GM18907 (cell line): ENCODE results near the gene C1orf21.

Experiments
- ATAC-seq: cut with Tn5 transposase; IDR thresholded peaks from one replicate; pipeline ENCODE4 v1.9.1; 2021; ENCODE audit warnings: mild to moderate bottlenecking, moderate library complexity; ENCODE audit not compliant: unreplicated experiment

C1orf21 gene

DNA sequence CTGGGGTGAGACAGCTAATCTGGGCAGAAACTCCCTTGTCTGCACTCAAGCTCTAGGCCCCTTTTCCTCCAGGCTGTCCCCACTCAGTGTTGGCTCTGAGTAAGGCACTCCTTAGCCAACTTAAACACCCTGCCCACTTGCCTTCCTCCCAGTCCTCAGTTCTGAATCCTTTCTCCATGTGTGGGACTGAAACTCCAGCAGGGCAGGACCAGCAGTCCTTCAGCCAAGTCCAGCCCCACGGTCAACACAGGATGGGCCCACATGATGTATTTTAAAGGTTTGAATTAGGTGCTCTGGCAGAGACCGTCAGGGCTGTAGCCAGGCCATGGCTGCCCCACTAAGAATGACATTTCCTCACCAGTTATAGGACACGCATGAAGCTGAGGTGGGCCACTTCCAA lies 260.0 kb downstream of the C1orf21 start:
- no peak for ATAC-seq

DNA sequence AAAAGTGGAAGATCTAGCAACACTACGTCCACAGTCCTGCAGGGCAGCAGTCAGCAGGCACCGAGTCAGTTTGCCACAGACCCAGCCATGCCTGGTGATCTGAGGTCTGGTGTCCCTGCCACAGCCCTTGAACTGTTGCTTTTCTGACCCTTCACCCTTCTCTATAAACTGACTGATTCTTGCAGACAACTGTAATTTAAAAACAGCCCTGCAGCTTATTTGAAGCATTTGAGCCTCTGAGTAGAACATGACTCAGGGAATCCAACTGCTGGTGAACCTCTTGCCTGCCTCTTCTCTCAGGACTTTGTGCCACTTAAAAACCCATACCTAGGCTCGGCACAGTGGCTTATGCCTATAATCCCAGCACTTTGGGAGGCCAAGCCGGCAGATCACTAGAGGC lies 260.6 kb downstream of the C1orf21 start:
- ATAC-seq = no peak

DNA sequence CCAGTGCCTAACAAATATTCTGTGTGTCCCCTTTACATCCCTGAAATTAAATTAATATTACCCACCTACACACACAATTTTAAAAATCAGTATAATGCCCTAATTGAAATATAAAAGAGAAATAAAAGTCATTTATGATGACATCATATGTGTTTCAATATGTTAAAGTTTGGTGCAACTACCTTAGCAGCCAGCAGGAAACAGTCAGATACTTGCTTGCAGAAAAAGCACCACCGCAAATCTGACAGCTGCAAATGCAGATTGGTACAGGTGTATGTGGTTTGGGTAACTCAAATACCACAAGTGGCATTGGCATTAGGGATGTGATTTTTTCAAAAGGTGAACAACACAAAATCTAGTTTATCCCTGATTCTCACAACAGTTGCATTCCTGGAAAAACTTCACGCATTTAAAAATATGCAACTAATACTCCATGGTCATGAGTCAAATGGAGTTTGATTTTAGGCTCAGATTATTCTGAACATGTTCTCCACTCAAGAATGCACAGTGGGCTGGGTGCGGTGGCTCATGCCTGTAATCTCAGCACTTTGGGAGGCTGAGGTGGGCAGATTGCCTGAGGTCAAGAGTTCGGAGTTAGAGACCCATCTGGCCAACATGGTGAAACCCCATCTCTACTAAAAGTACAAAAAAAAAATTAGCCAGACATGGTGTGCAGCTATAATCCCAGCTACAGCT lies 261.5 kb downstream of the C1orf21 start:
- no peak for ATAC-seq

DNA sequence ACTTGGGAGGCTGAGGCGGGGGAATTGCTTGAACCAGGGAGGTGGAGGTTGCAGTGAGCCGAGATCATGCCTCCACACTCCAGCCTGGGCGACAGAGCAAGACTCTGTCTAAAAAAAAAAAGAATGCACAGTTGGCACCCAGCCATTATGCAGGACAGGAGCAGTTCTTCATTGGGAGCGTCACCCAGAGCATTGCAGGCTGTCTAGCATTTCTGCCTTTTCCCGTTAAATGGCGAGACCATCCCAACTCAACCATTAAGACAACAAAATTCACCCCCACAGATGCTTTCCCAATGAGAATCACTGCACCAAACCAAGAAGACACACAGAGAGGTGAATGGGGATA lies 262.0 kb downstream of the C1orf21 start:
- ATAC-seq = no peak

DNA sequence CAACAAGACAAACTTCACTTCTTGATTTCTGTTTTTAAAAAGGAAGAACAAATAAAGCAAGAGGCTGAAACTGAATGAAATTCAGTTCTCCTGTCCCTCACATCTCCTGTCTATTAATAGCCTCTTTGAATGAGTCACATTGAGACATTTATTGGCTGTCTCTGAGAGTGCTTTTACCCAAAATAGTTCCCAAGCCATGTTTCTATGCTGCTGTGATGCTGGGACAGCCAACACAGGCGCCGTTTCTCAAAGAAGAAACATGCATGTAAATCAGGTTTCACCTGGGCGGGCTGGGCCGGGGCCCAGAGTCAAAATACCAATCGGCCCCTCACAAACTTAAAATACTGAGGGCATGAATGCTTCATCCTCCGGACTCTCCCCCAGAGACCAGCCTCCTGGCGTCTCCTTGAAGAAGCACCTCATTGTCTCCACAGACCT lies 262.6 kb downstream of the C1orf21 start:
- ATAC-seq = no peak

DNA sequence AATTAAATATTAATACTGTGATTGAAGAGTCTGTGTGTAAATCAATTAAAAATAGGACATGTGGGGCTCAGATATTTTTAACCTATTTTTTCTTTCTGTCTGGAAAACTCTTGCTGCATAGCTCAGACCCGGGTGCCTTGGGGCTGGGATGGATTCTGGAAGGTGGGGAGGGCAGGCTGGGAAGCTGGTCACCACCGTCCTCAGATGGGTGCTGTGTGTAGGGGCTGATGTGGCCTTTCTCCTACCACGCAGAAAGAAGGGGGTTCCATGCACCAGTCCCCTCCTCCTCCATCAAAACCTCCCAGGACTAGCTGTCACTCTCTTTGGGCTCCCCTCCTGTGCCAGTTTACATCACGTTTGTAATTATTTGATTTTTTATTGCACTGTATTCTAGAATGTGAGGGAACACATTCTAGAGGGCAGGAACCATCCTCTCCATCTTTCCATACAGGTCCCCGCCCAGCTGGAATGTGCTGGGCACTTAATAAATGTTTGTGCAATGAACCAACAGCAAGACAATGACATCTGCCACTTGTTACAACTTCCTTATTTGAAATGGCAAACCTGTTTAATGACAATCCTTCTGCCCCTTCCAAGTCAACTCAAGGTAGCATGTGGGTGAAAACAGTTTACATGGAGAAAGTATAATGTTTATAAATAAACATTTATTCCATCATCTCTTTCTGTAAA lies 263.5 kb downstream of the C1orf21 start:
- ATAC-seq = no peak

DNA sequence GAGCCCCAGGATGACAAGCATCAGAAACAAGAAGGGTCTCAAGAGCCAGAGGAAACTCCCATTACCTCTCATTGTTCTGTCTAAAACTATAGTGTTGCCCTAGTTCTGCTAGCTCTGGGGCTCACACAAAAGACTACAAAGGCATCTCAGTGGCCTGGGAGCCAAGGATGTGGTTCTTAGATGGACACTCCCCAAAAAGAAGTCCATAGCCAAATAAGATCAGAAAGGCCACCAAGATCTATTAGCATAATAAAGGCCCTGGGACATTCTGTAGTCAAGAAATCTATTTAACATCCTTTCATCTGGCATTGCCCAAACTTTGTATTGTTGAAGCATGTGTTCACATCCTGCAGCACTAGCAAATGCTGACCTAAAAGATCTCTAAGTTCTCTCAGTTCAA lies 268.4 kb downstream of the C1orf21 start:
- no peak for ATAC-seq

DNA sequence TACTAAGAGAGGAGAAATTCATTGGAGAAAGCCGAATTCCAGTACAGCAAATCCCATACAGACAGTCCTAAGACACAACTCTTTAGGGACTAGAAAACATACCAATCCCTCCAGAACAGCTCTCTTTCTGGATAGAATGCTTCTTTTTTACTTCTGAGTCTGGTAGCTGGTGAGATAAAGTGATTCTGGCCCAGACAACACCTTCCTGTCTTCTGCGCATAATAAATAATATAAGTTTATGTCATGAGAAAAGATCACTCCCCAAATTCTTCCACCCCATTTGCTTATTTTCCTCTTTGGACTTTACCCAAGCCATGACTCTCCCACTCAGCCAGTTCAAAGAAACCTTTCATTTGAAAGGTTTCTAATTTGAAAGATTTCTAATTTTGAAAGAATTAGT lies 269.4 kb downstream of the C1orf21 start:
- no peak for ATAC-seq

DNA sequence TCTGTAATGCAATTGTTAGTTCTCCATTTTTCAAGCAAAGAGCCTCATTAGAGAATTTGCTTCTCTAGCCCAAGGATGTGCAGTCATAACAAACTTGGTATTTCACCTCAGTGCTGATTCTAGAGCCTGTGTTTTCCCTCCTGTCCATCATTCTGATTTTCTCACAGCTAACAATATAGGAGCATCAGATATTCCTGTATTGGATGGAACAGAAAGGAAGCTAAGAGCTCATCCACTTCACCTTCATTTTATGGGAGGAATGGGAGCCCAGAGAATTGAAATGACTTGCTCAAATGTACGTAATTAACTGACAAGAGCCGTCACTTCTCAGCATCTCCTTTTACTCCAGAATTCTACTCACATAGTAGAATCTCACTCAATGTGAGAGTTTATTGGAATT lies 271.2 kb downstream of the C1orf21 start:
- no peak for ATAC-seq

DNA sequence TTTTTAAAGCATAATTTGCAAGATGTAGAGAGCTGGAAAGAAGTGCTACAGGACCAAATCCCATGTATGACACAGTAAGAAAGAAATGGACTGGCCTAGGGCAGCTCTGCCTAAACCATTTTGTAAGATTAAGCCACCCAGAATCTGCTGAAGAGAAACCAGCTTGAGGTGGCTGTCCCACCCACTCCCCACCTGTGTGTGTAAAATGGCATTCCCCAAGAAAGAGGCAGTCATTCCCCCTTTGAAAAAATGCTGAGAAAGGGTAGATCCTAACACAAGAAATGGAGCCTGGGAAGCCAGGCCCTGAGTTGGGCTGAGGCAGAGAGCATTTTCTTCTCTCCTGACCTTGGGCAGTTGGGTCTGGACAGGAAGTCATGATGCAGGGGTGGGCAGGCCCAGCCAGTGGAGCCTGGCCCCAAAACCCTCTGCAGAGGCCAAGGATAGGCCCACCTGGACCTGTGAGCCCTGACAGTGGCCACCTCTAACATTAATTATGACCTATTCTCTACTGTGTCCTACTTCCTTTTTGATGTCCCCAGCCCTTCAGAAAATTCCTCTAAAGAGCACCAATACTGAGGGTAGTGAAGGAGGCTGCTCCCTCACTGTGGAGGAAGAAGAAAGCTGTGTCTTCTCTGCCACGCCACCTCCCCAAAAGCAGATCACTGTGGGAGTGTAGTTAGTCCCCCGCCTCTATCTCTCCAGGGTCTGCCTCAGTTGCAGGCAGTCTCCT lies 273.8 kb downstream of the C1orf21 start:
- no peak for ATAC-seq

DNA sequence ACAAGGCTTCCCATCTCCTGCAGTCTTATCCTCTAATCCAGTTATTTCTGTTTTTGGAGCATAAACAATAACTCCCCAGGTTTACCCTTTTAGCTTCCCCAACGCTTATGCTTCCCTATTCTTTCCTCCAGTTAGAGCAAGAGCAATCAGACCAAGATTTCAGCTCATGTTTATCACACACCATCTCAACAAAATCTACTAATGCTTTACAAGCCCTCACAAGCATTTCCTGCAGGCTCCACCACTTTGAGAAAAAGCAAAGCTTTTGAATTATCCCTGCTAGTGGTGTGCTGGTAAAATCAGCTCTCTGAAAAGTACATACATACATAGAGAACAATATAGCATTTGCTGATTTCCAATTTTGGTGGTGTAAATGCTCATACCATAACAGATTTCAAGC lies 275.0 kb downstream of the C1orf21 start:
- no peak for ATAC-seq

DNA sequence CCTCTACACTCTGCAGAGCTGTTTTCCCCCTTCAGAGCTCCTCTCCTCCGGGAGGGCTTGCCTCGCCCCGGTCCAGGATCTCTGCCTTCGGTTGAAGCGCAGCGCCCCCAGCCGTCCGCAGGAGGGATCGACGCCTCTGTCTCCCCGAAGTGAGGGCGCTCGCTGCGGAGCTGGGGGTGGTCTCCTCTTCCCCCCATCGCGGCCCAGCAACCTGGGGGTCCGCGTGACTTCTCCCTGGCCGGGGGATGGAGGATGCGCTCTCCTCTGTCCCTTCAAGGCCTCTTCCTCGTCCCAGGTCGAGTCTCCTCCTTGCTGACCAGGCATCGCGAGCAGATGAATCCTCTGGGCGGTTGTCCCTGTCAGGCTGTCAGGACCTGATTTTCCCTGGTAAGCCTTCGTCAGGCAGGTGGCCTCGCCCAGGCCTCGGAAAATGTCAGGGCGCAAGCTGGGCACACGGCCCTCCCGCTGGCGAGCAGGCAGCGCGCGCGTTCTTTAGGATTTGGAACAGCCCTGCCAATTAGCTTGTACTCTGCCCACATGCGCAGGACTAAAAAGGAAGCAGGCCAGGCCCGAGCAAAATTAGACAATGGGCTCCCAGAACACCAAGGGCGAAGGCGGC lies 277.3 kb downstream of the C1orf21 start:
- ATAC-seq = peak; percentile 67

DNA sequence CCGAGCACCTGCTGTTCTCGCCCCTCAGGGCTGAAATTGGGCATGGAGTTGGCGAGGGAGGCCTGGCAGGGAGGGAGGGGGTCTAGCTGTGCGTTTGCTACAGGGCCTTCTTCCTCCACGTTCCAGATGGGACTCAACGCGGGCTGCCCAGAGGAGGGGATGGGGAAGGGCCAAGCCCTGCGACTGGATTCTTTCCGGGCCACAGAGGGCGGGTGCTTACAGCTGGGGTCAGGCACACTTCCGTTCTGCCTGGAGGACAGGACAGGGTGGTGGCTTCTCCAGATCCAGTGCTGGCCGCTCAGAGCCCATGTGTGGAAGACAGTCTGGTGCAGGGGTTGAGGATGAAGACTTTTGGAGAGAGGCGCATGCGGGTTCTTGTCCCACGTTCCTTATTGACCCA lies 277.8 kb downstream of the C1orf21 start:
- no peak for ATAC-seq

DNA sequence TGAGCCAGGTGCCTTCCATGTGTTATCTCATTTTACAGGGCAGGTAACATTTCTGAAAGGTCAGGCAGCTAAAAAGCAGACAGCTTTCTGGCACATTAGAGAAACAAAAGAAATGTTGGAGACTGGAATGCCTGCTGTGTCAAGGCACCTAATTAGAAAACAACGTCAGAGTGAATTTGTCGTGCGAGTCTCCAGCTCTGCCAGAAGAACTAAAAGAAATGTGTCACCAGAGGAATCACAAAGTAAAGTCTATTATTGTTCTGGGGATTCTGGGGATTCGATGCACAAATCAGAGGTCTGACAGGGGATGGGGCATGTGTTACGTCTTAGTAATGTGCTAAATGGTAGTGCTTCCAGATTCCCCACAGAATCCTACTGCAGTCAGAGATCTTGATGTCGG lies 278.5 kb downstream of the C1orf21 start:
- ATAC-seq = no peak

DNA sequence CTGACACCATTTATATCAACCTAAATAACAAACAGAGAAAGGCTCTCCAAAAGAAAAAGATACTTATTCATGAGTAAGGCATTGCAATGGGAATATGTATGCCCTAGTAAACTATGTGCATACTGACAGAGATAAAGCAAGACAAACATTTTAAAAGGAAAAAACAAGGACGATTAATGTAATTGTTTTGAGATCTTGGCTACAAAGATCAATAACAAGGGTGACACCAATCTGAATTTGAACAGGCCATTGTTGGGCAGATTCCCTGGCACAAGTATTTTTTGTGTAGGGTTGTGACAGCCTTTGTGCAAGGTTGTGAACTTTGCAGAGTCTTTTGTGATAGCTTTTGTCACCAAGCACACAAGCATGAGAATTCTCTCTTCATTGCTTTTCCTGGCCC lies 282.6 kb downstream of the C1orf21 start:
- no peak for ATAC-seq

DNA sequence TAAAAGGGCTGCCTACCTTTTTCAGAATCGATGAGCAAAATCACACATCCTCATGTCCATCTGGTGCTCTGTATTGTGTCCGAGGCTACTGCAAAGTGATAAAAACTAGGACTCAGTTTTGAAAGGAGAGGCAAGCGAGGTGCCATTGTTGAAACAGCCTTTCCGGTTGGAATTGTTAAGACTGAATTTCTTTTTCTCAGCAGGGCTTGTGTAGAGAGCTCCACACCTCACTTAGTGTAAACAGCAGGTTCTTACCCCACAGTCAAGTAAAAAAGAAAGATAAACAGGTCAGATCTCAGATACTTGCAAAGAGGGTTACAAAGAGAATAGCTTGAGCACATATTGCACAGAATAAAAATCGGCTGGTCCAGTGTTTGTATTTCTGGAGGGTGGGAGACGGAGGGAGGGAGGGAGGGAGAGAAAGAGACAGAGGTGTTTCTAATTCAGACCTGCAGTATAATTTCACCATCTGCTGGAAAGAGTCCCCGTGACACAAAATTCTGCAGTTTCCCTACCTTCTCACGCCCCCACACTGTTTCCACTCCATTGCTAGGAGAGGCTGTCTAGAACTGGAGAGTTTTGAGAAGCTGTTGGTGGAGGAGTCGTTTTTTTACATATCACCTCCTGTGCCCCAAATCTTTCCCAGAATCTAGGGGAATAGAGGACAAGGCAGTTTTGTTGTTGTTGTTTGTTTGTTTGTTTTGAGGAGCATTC lies 285.3 kb downstream of the C1orf21 start:
- ATAC-seq = no peak

DNA sequence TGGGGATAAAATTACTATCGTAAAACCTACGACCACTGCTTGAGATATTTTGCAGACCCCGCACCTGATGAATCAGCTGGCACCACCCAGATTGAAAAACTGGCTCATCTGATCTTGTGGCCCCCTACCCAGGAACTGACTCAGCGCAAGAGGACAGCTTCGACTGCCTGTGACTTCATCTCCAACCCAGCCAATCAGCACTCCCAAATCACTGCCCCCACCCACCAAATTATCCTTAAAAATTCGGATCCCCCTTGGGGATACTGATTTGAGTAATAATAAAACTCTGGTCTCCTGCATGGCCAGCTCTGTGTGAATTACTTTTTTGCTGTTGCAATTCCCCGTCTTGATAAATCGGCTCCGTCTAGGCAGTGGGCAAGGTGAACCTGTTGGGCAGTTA lies 286.5 kb downstream of the C1orf21 start:
- no peak for ATAC-seq

DNA sequence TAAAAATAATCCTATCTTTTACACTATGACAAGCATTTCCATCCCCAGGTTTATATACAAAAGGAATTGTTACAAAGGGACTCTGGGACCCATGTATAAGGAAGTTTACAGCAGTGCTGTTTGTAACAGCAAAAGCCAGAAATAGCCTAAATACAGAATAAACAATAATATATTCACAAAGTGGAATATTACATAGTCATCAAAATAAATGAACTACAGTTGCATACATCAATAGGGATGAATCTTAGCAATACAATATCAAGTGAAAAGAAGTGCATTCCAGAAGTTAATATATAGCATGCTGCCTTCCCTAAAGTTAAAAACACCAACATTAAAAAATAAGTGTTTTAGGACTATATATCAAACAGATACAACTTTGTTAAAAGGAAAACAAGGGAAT lies 290.5 kb downstream of the C1orf21 start:
- no peak for ATAC-seq
